ES-I3 (cell line): ENCODE data around the gene DTX3.
"Not testable (repeated sequence)": the region's sequence is repeated elsewhere in the genome, so short reads cannot be mapped to it uniquely, and the experiment has no call there.

ENCODE experiments used
- H3K36me3 ChIP-seq: 2 replicates; pipeline ENCODE4 v1.6.1; 2013; ENCODE audit warnings: mild to moderate bottlenecking, low read length, control low read depth, moderate library complexity; ENCODE audit not compliant: insufficient read depth
- H3K4me1 ChIP-seq: 2 replicates; pipeline ENCODE4 v1.6.1; 2013; ENCODE audit warnings: mild to moderate bottlenecking, control low read depth, low read length; ENCODE audit not compliant: insufficient read depth
- H3K9ac ChIP-seq: 2 replicates; pipeline ENCODE4 v1.6.1; 2013; ENCODE audit warnings: low read depth, mild to moderate bottlenecking, low read length, moderate library complexity
- H3K9me3 ChIP-seq: 2 replicates; pipeline ENCODE4 v1.6.1; 2013; ENCODE audit warnings: mild to moderate bottlenecking, low read length, moderate library complexity; ENCODE audit not compliant: control insufficient read depth, insufficient read depth

Gene DTX3

DNA sequence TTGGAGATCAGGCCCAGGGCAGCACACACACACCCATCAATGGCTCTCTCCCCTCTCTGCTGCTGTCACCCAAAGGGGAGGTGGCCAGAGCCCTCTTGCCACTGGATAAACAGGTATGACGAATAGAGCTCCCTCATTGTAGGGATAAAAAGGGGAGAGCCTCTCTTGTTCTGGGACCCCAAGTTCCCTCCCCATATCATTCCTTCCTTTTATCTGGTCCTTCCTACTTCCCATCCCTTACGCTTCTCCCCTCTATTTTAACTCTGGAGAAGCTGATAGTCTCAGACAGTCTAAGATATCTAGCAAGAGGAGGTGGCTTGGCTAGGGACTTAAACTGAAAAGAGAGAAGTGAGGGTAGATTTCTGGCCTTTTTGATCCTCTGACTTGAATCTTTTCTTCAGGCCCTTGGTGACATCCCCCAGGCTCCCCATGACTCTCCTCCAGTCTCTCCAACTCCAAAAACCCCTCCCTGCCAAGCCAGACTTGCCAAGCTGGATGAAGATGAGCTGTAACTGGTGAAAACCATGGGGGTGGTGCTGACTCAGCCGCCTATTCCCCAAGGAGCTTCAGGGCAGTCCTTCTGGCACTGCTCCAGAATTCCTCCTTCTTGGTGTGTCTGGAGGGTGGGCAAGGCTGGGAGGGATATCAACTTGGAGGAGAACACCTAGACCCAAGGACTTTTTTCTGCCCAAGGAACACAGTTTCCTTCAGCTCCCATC, 11.9 kb downstream of the DTX3 start:
- no peaks in the 10 kb centered on the region for H3K36me3 ChIP-seq
- no peak overlapping the region for H3K9ac ChIP-seq
- H3K9me3 ChIP-seq, result no peaks in the 10 kb centered on the region
- H3K4me1 ChIP-seq, result peaks cover 7% of the 10 kb centered on the region; the same call in 1 of the 2 replicates

DNA sequence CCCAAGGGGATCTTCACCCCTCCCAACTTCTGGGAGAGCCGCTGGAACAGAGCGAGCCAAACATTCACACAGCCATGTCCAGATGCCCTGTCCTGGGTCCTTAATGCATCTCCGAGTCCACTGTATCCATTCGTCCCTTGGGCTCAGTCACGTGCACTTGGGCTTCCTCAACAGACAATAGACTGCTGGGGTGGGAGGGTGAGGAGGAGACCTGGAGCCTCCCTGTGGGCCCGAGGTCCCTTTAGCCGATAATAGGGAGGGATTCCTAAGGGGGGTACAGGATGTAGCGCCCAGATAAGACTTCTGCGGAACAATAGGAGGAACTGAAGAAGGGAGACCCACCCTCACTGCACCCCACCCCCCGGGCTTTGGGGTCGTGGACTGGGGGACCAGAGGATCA, 13.3 kb downstream of the DTX3 start:
- no peak overlapping the region for H3K9ac ChIP-seq
- H3K9me3 ChIP-seq, result no peaks in the 10 kb centered on the region
- H3K4me1 ChIP-seq, result peaks cover 3% of the 10 kb centered on the region; the same call in 1 of the 2 replicates
- H3K36me3 ChIP-seq, result no peaks in the 10 kb centered on the region

DNA sequence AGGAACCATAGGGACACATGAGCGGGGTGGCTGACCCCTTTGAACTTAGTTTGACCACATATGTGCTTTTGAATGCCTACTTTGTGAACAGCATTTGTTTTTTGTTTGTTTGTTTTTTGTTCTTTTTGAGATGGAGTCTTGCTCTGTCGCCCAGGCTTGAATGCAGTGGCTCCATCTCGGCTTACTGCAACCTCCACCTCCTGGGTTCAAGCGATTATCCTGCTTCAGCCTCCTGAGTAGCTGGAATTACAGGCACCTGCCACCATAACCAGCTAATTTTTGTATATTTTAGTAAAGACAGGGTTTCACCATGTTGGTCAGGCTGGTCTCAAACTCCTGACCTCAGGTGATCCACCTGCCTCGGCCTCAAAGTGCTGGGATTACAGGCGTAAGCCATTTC, 13.8 kb downstream of the DTX3 start:
- not testable (repeated sequence) for H3K36me3 ChIP-seq, H3K9me3 ChIP-seq, H3K9ac ChIP-seq

DNA sequence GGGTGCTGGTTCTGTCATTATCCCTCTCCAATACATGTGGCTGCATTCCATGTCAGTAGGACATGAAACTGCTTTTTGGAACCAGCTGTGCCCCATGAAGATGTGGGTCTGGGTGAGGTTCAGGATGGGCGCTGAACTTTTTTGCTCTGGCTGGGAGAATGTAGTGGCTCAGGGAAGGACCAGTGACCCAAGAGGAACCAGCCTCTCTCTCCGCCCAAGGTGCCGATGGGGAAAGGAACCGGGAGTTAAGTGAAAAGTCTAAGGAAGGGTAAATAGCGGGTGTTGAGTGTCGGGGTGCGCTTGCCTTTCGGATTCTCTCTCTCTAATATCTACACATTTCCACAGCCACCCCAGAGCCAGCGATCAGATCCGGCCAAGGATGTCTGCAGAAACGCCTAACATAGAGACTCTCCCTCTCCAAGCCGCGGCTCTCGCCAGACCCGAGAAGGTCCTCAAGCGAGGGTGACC, 14.4 kb downstream of the DTX3 start:
- peak overlapping the region; percentile 32; the same call in 1 of the 2 replicates for H3K9ac ChIP-seq

More for the DNA sequence above, 13.8 kb downstream of the DTX3 start:
- not testable (repeated sequence) for H3K4me1 ChIP-seq

DNA sequence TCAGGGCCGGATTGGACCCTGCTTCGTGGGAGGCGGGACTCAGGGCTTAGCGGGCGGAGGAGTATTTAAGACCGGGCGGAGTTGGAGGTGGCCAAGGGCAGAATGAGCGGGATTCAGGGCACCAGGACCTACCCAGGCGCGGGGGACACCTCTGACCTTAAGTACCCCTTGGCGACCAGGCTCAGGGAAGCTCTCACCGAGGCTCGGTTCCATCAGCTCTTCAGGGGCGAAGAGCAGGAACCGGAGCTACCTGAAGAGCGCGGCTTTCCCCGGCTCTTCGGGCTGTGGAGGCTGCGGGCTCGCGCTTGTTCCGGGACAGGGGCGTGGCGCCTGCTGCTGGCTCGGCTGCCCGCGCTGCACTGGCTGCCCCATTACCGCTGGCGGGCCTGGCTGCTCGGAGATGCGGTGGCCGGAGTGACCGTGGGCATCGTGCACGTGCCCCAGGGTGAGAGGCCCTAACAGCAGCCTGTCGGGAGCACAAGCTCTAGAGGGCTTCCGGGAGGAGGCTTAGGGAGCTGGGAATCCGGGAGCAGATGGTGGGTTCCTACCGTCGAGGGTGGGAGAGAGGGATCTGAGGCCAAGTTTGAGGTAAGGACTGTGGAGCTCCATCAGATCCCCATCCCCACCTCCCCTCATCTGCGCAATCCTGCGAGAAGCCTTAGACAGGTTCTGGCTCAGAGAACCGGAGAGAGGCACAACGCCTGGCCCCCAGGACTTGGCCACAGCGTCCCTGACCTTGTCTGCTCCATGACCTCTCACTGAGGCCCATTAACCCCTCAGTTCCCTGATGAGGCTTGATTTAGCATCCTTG, 15.0 kb downstream of the DTX3 start:
- Histone ChIP-seq H3K9ac (peak overlapping the region; percentile 32; the same call in 1 of the 2 replicates), H3K36me3 (no peaks in the 10 kb centered on the region), H3K4me1 (peaks cover 3% of the 10 kb centered on the region; the same call in 1 of the 2 replicates), H3K9me3 (no peaks in the 10 kb centered on the region)

More for the DNA sequence above, 14.4 kb downstream of the DTX3 start:
- no peaks in the 10 kb centered on the region for H3K36me3 ChIP-seq
- H3K9me3 ChIP-seq, result no peaks in the 10 kb centered on the region
- H3K4me1 ChIP-seq, result peaks cover 3% of the 10 kb centered on the region; the same call in 1 of the 2 replicates

GRCh38 chr12:57620245-57620935, 15.8 kb downstream of the DTX3 start:
- Histone ChIP-seq H3K36me3 (no peaks in the 10 kb centered on the region), H3K9ac (peak overlapping the region; percentile 37; the same call in 1 of the 2 replicates), H3K9me3 (no peaks in the 10 kb centered on the region), H3K4me1 (peaks cover 3% of the 10 kb centered on the region; the same call in 1 of the 2 replicates)

DNA sequence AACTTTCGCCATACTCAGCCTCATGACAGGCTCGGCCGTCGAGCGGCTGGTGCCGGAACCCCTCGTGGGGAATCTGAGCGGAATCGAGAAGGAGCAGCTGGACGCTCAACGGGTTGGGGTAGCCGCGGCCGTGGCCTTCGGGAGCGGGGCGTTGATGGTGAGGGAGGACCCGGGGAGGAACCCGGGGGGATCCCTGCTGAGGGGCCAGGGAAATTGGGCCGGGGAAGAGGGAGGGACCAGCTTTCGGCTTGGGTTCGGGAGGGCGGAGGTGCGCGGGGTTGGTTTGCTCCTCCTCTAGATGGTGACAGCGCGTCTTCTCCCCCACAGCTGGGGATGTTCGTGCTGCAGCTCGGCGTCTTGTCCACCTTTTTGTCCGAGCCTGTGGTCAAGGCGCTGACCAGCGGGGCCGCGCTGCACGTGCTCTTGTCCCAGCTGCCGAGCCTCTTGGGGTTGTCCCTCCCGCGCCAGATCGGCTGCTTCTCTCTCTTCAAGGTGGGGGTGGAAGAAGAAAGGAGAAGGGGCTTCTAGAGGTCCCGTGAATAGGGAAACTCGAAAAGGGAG, 16.4 kb downstream of the DTX3 start:
- H3K36me3 ChIP-seq, result no peaks in the 10 kb centered on the region
- peak overlapping the region; percentile 37; the same call in 1 of the 2 replicates for H3K9ac ChIP-seq
- H3K4me1 ChIP-seq, result peaks cover 3% of the 10 kb centered on the region; the same call in 1 of the 2 replicates
- H3K9me3 ChIP-seq, result no peaks in the 10 kb centered on the region

DNA sequence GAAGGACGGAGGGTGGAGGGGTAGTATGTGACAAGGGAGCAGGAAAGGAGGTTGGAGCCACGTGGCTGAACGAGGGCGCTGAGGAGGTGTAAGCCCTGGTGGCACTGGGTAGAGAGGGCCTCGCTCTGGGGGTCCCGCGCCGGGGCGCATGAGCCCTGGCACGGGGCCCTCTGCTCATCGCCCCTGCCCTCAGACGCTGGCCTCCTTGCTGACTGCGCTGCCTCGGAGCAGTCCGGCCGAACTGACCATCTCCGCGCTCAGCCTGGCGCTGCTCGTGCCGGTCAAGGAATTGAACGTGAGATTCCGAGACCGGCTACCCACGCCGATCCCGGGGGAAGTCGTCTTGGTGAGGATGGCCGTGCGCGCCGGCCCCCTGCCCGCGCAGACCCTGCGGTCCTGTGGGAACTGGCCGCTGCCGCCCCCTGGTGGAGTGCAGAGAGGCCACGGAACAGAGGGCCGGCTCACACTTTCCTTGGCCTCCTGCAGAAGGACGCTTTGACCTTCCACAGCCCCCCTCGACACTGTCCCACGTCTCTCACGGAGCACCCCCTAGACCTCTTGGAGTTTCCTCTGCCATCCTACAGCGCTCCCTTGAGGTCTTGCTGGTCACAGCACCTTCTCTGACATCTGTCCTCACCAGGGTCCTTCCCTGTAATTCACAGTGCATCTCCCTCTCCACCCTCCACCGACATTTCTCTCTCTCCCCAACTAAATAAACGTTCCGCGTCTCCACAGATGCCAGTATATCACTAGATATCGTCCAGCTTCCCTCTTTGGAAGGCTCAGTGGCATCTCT, 17.1 kb downstream of the DTX3 start:
- peak overlapping the region; percentile 37; the same call in 1 of the 2 replicates for H3K9ac ChIP-seq
- H3K4me1 ChIP-seq, result peaks cover 3% of the 10 kb centered on the region; the same call in 1 of the 2 replicates
- H3K9me3 ChIP-seq, result no peaks in the 10 kb centered on the region
- no peaks in the 10 kb centered on the region for H3K36me3 ChIP-seq

GRCh38 chr12:57622293-57623245, 17.9 kb downstream of the DTX3 start:
- Histone ChIP-seq H3K4me1 (peaks cover 3% of the 10 kb centered on the region; the same call in 1 of the 2 replicates), H3K9ac (no peak overlapping the region), H3K9me3 (no peaks in the 10 kb centered on the region), H3K36me3 (no peaks in the 10 kb centered on the region)

GRCh38 chr12:57623385-57623784, 18.8 kb downstream of the DTX3 start:
- H3K36me3 ChIP-seq, result no peaks in the 10 kb centered on the region
- H3K4me1 ChIP-seq, result peaks cover 7% of the 10 kb centered on the region; the same call in 1 of the 2 replicates
- H3K9me3 ChIP-seq, result no peaks in the 10 kb centered on the region
- H3K9ac ChIP-seq, result no peak overlapping the region

DNA sequence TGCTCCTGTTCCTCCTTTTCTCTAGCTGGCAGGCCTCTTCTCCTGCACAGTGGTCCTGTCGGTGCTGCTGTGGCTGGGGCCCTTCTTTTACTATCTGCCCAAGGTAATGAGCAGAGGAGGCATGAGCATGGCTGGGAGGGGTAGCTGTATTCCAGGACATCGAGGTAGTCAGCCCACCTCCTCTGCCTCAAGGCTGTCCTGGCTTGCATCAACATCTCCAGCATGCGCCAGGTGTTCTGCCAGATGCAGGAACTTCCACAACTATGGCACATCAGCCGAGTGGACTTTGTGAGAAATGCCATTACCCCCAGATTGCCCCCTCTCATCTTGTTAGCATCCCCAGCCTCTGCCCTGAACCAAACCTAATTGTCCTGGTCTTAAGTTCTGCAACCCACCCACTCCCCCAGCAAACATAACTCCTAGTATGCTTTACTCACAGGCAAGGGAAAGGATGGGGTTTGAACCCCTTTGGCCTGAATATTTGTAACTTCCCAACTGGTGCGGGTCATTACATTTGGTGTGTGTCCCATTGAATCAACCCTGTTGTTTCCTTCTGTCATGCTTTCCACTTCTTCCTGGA, 19.3 kb downstream of the DTX3 start:
- Histone ChIP-seq H3K36me3 (no peaks in the 10 kb centered on the region), H3K4me1 (peaks cover 7% of the 10 kb centered on the region; the same call in 1 of the 2 replicates), H3K9me3 (no peaks in the 10 kb centered on the region), H3K9ac (no peak overlapping the region)
